ENCODE measurements around the gene TPX2.

DNA sequence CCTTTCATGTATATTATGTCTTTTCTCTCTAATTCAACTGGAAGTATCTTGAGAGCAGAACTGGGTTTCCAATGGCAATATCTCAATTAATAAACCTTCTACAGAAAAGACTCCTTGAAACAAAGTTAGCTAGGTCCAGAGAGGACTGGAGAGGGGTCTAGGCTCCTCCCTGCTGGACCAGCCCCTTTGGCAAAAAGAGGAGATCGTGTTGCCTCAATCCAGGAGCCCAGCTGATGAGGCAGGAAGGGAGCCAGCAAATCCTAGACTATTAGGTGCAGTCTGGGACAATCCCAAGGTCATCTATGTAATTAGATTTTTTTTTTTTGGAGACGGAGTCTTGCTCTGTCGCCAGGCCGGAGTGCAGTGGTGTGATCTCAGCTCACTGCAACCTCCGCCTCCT lies 38.3 kb upstream of the TPX2 start:
- TF ChIP-seq, protein P1, sequence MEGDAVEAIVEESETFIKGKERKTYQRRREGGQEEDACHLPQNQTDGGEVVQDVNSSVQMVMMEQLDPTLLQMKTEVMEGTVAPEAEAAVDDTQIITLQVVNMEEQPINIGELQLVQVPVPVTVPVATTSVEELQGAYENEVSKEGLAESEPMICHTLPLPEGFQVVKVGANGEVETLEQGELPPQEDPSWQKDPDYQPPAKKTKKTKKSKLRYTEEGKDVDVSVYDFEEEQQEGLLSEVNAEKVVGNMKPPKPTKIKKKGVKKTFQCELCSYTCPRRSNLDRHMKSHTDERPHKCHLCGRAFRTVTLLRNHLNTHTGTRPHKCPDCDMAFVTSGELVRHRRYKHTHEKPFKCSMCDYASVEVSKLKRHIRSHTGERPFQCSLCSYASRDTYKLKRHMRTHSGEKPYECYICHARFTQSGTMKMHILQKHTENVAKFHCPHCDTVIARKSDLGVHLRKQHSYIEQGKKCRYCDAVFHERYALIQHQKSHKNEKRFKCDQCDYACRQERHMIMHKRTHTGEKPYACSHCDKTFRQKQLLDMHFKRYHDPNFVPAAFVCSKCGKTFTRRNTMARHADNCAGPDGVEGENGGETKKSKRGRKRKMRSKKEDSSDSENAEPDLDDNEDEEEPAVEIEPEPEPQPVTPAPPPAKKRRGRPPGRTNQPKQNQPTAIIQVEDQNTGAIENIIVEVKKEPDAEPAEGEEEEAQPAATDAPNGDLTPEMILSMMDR (IDR thresholded peaks at IDR 0.05), result no peak
- TF ChIP-seq POLR2A (IDR thresholded peaks at IDR 0.05), result no peak
